HG02943 (cell line): ENCODE data around the gene TRABD2B.

Source experiments
- ATAC-seq: cut with Tn5 transposase; IDR thresholded peaks from one replicate; pipeline ENCODE4 v1.9.1; 2021; ENCODE audit warnings: mild to moderate bottlenecking, low read depth, moderate library complexity; ENCODE audit not compliant: unreplicated experiment

Gene TRABD2B

GRCh38 chr1:48023488-48023887 lies 26.3 kb upstream of the TRABD2B start:
- ATAC-seq, result no peak

GRCh38 chr1:48022306-48022705 lies 25.1 kb upstream of the TRABD2B start:
- ATAC-seq, result no peak

- no peak for ATAC-seq
Observed at GRCh38 chr1:48021792-48022191, 24.6 kb upstream of the TRABD2B start.

- ATAC-seq, result no peak
Observed at GRCh38 chr1:48019714-48020315, 22.6 kb upstream of the TRABD2B start.

GRCh38 chr1:48018799-48019198 lies 21.6 kb upstream of the TRABD2B start:
- ATAC-seq, result no peak

- ATAC-seq, result no peak
Observed at GRCh38 chr1:48017716-48018115, 20.5 kb upstream of the TRABD2B start.

GRCh38 chr1:48016515-48016914 lies 19.3 kb upstream of the TRABD2B start:
- ATAC-seq, result no peak

- no peak for ATAC-seq
Observed at GRCh38 chr1:48013270-48013669, 16.1 kb upstream of the TRABD2B start.

GRCh38 chr1:48007047-48007446 lies 9.9 kb upstream of the TRABD2B start:
- ATAC-seq, result no peak

- ATAC-seq, result no peak
Observed at GRCh38 chr1:48006264-48006663, 9.1 kb upstream of the TRABD2B start.

- no peak for ATAC-seq
Observed at GRCh38 chr1:48005253-48006117, 8.3 kb upstream of the TRABD2B start.

- ATAC-seq, result no peak
Observed at GRCh38 chr1:48003741-48004531, 6.8 kb upstream of the TRABD2B start.

GRCh38 chr1:48002142-48002541 lies 5.0 kb upstream of the TRABD2B start:
- no peak for ATAC-seq

- ATAC-seq, result no peak
Observed at GRCh38 chr1:48001696-48002095, 4.5 kb upstream of the TRABD2B start.

- no peak for ATAC-seq
Observed at GRCh38 chr1:48000883-48001282, 3.7 kb upstream of the TRABD2B start.

GRCh38 chr1:47999097-47999496 lies 1.9 kb upstream of the TRABD2B start:
- no peak for ATAC-seq

GRCh38 chr1:47998396-47998990 lies 1.3 kb upstream of the TRABD2B start:
- ATAC-seq, result no peak

- no peak for ATAC-seq
Observed at GRCh38 chr1:47996406-47997226, 569 bp downstream of the TRABD2B start.

GRCh38 chr1:47996060-47996405 lies 1.2 kb downstream of the TRABD2B start:
- ATAC-seq, result no peak
